Activated CD8-positive, alpha-beta memory T cell treated with anti-CD3 and anti-CD28 coated beads, Interleukin-2, amount 50 U/mL, for 4 hours (primary cell): ENCODE measurements around the gene RNF5.

Source experiments
- DNase-seq: peaks from one replicate; pipeline ENCODE4 v3.0.0-alpha.2; 2020

RNF5 gene

DNA sequence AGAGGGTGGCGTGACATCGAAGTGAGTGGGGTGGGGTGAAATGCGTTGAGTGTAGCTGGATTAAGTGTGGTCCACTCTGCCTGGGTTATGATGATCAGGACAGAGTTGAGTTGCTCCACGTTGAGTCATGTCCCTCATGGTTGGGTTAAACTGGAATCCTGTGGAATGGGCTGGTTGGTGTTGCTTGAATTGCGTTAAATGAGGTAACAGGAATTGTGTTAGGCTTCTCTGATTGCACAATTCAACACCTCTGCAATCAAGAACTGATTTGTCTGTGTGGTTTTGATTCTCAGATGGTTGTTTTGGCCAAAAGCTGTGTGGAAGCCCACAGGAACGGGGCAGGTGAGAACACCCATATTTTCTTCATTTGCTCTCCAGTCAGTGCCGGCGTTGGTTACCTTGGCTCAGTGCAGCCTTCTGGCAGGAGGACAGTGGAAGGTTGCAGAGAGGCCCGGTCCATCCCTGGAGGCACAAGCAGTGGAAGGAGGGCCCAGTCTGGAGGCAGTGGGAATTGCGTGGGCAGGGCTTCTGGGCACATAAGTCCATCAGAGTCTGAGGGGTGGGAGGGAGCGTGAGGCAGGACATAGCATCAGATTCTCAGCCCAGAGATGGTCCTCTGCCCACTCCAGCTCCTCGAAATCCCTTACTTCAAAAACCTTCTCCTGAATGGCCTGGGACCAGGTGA, 34.0 kb downstream of the RNF5 start:
- no peak for DNase-seq

DNA sequence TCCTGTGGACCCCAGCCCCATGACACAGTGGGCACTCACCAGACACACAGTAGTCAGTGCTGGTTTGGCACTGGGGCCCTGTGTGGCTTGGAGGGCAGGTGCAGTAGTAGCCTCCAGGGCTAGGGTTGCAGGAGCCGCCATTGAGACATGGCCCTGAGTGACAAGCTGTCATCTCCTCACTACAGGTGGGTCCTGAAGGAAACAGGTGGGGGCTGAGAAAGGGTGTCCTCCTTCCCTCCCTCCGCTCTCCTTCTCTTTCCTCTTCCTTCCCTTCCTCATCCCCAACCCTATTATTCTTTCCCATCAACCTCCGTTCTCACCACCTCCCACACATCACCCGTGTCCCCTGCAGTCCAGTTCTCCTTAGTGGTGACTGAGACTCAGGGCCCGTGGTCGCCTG, 35.4 kb downstream of the RNF5 start:
- DNase-seq: no peak

DNA sequence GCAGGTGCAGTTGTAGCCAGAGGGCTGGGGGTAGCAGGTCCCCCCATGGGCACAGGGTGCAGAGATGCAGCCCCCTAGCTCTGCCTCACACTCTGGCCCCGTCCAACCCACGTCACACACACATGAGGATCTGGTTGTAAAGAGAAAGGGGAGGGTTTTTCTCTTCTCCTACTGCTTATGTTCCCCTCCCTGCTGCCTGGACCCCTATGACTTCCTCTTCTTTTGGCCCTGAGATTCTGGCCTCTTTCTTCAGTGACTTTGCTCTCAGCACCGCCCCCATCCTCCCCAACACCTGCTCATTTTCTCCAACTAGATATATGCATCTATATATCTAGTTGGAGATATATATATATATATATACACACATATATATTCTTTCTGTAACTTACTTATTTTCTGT, 35.9 kb downstream of the RNF5 start:
- DNase-seq: no peak

DNA sequence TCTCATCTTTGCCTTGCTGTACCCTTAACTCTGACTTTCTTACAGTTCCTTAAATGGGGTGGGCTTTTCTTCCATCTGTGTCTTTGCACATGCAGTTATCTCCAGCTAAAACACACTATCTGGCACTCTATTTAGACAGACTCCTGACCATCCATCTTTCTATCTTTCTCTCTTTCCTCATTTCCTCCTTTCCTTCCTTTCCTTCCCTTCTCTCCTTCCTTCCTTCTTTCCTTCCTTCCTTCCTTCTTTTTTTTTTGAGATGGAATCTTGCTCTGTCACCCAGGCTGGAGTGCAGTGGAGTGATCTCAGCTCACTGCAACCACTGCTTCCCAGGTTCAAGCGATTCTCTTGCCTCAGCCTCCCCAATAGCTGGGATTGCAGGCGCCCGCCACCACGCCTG, 37.4 kb downstream of the RNF5 start:
- no peak for DNase-seq

DNA sequence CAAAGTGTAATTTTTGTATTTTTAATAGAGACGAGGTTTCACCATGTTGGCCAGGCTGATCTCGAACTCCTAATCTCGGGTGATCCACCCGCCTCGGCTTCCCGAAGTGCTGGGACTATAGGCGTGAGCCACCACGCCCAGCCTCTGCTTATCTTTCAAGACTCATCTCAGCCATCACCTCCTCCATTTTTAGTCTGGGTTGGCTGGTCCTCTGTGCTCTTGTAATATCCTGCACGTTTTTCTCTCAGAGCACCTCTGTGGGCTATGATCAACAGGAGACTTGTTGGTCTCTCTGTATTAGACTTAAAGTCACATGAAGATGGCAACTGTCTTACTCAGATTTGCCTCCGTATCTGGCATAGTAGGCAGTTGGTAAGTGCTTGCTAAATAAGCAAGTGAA, 38.1 kb downstream of the RNF5 start:
- DNase-seq: no peak

DNA sequence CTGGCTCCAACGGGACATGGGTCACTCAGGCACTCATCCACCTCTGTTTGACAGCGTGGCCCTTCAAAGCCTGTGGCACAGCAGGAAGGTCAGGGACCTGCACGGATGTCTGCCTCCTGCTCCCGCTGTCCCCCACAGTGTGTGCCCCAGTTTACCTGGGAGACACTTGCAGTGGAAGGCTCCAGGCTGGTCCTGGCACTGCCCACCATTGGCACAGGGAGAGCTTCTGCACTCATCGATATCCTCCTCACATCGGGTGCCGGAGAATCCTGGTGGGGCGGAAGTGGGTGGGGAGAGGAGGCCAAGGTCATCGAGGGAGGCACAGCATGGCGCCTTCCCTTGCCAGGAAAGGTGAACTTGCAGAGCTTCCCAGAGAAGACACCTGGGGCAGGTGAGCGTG, 38.8 kb downstream of the RNF5 start:
- no peak for DNase-seq

DNA sequence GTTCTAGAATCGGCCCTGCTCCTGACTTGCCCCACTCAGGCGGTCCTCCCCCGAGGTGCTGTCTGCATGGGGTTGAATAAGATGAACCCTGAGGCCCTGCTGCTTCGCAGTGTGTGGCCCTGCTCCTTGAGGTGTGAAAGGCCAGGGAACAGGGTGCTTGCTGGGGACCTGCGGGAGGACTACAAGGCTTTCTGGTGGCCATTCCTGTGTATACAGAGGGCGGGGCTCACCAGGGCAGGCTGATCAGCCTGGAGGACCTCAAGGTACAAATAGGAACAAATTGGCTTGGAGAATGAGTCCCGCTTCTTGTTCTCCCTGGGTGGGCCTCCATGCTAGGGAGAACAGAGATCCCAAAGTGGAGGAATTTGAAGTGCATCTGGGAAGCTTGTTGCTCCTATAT, 40.0 kb downstream of the RNF5 start:
- no peak for DNase-seq

DNA sequence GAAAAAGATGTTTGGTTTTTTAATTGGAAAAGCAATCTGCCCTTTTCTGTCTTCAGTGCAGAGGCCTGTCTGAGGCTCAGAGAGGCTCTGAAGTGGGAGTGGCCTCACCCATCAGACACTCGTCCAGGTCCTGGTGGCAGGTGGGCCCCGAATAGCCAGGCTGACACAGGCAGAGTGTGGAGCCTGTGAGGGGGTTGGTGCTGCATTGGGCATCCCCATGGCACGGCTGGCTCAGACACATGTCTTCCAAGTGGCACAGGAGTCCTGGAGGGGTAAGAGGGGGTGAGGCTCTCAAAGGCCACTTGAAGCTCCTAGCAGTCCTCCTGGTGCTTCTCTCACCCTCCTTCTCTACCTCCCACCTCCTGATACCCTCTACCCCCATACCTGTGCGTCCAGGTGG, 41.8 kb downstream of the RNF5 start:
- DNase-seq: no peak

DNA sequence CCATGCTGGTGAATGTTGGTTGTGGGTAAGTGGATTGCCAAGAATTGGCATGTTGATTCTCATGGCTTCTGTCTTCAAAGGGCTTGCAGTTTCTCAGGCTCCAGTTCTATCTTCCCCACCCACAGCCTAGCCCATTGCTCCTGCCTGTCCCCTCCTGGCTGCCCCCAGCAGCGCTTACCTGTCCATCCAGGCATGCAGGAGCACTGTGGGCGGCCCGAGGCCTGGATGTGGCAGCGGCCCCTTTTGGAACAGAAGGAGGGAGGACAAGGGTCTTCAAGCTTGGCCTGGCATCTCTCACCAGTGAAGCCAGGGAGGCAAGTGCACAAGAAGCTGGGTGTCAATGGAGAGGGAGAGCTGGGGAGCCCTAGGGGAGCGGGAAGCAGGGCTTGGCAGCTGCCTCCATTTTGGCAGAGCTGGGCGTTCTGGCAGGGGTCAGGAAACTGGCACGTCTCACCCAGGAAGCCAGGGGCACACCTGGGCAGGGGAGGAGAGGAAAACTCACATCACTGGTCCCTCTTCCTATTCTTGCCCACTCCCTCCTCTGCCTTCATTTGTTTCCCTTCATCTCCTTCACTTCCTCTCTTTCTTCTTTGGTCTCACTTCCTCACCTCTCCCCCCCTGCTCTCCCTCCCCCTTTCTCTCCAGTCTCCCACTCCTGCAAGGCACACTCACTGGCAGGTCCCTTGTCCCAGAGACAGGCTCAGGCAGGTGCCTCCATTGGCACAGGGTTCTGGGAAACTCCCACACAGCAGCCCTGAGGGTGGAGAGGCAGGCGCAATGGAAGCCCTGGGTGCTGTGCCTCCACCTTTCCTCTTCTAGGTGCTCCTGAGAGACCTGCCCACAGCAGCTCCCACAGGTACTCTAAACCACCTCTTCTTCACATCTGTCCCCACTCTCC, 44.4 kb downstream of the RNF5 start:
- no peak for DNase-seq

DNA sequence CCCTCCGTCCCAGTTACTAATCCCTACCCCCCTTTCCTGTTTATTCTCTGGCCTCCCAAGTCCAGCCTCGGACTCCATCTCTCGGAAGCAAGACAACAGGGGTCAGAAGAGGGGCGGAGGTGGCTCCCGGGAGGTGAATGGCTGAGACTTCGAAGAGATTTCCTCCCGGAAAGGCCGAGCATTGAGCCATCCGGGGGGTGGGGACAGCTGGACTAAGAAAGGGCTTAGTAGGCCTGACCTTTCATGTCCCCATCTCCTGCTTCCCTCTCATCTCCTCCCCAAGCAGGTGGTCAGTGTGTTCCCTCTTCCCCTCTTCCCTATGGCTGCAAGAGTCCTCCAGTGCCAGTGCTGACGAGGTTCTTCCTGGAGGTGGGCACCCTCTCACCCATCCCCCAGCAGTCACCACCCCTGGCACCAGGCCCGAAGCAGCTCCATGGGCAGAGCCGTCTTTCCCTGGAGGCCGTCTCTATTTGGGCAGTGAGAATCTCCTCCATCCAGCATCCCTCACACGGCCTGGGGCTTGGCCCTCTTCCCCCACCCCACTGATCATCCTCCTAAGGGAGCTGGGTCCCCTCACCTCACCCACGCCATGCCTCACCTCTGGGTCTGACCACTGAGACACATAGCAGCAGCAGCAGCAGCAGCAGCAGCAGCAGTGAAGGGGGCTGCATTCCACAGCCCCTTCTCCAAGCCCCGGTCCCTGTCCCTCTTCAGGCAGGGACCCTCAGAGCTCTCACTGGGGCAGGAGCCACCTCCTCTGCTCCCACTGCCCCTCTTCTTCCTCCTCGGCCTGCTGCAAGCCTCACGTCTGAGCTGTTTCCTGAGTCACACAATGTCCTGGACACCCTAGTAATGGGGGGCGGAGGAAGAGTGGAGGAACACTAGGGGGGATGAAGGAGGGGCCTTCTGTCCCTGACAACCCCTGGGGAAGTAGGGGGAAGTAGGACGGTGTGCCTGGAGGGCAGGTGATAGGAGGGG, 45.3 kb downstream of the RNF5 start, which contains the start of gene NOTCH4:
Gene NOTCH4, minus strand, starts transcription at position 810 of the 978 bp plus-strand sequence. Its CDS starts 139 bp downstream, at position 671.
- no peak for DNase-seq

DNA sequence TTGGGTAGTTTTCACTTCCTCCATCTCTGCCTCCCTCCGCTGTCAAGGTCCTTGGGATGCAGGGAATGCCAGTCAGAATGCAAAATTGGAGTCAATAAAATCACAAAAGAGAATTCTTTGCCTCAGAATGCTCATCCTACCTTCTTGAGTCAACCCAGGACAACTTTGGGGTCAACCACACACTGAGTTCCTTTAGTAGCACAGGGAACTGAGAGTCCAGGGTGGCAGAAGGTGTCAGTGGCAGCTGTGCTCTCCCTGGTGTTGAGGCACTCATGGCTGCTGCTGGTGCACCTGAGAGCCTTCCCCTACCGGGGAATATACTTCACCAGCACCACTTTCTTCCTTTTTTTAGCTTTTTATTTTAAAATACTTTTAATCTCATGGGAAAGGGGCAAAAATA, 46.5 kb downstream of the RNF5 start:
- DNase-seq: no peak

DNA sequence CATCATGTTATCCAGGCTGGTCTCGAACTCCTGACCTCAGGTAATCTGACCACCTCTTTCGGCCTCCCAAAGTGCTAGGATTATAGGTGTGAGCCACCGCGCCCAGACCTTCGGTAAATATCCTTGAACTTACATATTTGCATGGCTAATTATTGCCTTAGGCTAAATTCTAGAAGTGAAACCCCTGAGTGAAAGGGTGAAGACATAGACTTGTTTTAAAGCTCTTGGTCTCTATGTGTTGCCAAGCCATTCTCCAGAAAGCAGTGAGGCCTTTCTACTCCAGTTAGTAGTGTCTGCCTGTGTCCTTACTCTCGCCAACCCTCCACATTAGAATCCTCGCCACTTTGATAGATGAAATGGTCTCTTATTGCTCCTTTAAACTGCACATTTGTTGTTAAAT, 48.2 kb downstream of the RNF5 start:
- DNase-seq: no peak
